Skeletal muscle satellite cell (primary cell): ENCODE data around the gene PARP6. TPM values are rescaled to one million over a fixed set of nuclear protein-coding genes. Genes with fewer than 3 reads are reported as not detected.

Source experiments
- H3K27me3 ChIP-seq: 2 replicates; pipeline ENCODE4 v1.7.0; 2013; ENCODE audit warnings: low read length; ENCODE audit not compliant: control insufficient read depth, insufficient read depth
- H3K36me3 ChIP-seq: 2 replicates; pipeline ENCODE4 v1.7.0; 2013; ENCODE audit warnings: mild to moderate bottlenecking, control low read depth, low read length; ENCODE audit not compliant: insufficient read depth
- H3K4me1 ChIP-seq: 2 replicates; pipeline ENCODE4 v1.7.0; 2013; ENCODE audit warnings: low read length; ENCODE audit not compliant: control insufficient read depth, insufficient read depth
- H3K4me2 ChIP-seq: 2 replicates; pipeline ENCODE4 v1.7.0; 2013; ENCODE audit warnings: mild to moderate bottlenecking, low read length
- H3K4me3 ChIP-seq: 2 replicates; pipeline ENCODE4 v1.7.0; 2013; ENCODE audit warnings: low read length
- H3K9ac ChIP-seq: 2 replicates; pipeline ENCODE4 v1.7.0; 2013; ENCODE audit warnings: mild to moderate bottlenecking, low read depth, low read length, moderate library complexity
- H3K9me3 ChIP-seq: replicated peaks from 2 replicates; pipeline ENCODE4 v1.7.0; 2013; ENCODE audit warnings: mild to moderate bottlenecking, control low read depth, low read length
- total RNA-seq: library from RNA; depleted of rRNA; stranded (reverse); fragments of >200 nt; gene quantifications from 2 replicates; pipeline ENCODE4 v1.2.3, GENCODE V29; 2012; rRNA removed

PARP6 gene, protein sequence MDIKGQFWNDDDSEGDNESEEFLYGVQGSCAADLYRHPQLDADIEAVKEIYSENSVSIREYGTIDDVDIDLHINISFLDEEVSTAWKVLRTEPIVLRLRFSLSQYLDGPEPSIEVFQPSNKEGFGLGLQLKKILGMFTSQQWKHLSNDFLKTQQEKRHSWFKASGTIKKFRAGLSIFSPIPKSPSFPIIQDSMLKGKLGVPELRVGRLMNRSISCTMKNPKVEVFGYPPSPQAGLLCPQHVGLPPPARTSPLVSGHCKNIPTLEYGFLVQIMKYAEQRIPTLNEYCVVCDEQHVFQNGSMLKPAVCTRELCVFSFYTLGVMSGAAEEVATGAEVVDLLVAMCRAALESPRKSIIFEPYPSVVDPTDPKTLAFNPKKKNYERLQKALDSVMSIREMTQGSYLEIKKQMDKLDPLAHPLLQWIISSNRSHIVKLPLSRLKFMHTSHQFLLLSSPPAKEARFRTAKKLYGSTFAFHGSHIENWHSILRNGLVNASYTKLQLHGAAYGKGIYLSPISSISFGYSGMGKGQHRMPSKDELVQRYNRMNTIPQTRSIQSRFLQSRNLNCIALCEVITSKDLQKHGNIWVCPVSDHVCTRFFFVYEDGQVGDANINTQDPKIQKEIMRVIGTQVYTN
- total RNA-seq: 10.4 and 14.2 TPM in 2 replicates

DNA sequence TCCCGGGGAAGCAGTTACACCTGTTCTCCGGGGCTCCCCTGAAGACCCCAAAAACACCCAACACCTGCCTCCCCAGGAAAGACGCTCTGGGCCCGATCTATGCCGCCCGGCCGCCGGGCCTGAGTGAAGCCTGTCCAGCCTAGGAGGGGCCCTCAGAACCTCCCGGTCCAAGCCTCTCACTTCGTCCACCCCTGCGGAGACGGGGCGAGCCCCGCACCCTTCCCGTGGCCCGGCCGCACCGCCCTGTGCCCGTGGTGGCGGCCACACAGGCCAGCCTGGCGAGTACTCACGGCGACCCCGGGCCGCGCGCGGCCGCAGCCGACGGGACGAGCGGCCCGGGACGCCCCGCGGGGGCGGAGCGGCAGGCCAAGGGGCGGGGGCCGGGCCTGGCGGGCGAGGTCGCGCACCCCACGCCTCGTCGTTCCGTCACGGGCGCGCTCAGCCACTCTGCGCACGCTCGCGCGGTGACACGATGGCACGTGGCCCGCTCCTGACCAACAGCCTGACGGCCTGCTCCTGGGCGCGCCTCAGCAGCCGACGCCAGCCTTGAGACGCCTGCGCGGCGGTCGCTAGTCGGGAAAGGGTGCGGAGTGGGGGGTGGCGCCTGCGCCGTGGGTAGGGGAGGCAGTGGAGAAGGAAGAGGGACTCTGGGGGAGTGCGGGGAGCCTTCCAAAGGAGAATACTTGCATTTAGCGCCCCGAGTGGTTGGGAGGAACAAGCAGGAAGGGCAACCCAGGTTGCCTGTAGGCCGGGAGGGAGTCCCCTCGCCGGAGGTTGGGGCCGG lies at the start of gene PARP6:
PARP6 (minus strand) TSS at position 342 of the 784 bp plus-strand sequence. CDS start 5,077 bp downstream, outside the sequence.
- peak within 1 kb of the TSS; percentile 87 for H3K4me3 ChIP-seq
- H3K4me1 ChIP-seq: peaks cover 28% of the 10 kb centered on the region
- H3K36me3 ChIP-seq: peaks cover 12% of the 10 kb centered on the region
- no peaks in the 10 kb centered on the region for H3K27me3 ChIP-seq
- H3K4me2 ChIP-seq: peak within 1 kb of the TSS; percentile 86
- H3K9me3 ChIP-seq: no peaks in the 10 kb centered on the region
- peak within 1 kb of the TSS; percentile 95 for H3K9ac ChIP-seq

- Histone ChIP-seq H3K36me3 (no peaks in the 10 kb centered on the region), H3K27me3 (peaks cover 14% of the 10 kb centered on the region), H3K9ac (peak within 1 kb of the TSS; percentile 49), H3K9me3 (no peaks in the 10 kb centered on the region), H3K4me1 (peaks cover 6% of the 10 kb centered on the region), H3K4me3 (peak within 1 kb of the TSS; percentile 76), H3K4me2 (peak within 1 kb of the TSS; percentile 99)
Observed at GRCh38 chr15:72319985-72320671, 47.8 kb upstream of the PARP6 start, which contains the start of gene CELF6. CELF6 (minus strand) TSS chr15:72320157; CDS start chr15:72319874, 283 bp downstream.

DNA sequence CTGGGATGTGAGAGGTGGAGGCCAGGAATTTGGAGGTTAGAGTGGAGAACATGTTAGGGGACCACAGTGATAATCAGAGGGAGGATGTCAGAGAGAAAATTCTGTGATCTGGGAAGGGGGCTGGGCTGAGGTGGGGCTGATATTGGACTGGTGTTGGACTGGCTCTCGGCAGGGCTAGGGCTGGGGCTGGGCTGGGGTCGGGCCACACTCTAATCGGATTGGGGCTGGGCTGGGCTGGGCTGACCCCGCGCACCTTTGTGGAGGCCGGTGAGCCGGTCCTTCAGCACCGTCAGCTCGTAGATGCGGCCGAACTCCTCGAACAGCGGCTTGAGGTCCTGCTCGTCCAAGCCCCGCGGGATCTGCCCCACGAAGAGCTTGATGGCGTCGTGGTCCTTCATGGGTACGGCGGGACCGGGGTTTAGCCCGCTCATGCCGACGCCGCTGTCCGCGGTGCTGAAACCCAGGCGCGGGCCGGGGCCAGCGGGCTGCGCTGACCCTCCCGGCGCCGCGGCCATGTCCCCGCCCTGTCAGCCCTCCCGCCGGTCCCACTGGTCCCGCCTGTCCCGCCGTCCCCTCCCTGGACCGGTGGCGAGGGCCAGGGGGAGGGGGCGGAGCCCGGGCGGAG lies 47.1 kb upstream of the PARP6 start:
- H3K4me3 ChIP-seq: peak overlapping the region; percentile 27
- peaks cover 14% of the 10 kb centered on the region for H3K27me3 ChIP-seq
- H3K36me3 ChIP-seq: no peaks in the 10 kb centered on the region
- peaks cover 6% of the 10 kb centered on the region for H3K4me1 ChIP-seq
- H3K4me2 ChIP-seq: peak overlapping the region; percentile 49
- no peaks in the 10 kb centered on the region for H3K9me3 ChIP-seq
- no peak overlapping the region for H3K9ac ChIP-seq

GRCh38 chr15:72318408-72318942 lies 46.1 kb upstream of the PARP6 start:
- Histone ChIP-seq H3K9ac (no peak overlapping the region), H3K27me3 (peaks cover 14% of the 10 kb centered on the region), H3K9me3 (no peaks in the 10 kb centered on the region), H3K36me3 (no peaks in the 10 kb centered on the region), H3K4me1 (peaks cover 6% of the 10 kb centered on the region), H3K4me2 (no peak overlapping the region), H3K4me3 (no peak overlapping the region)

DNA sequence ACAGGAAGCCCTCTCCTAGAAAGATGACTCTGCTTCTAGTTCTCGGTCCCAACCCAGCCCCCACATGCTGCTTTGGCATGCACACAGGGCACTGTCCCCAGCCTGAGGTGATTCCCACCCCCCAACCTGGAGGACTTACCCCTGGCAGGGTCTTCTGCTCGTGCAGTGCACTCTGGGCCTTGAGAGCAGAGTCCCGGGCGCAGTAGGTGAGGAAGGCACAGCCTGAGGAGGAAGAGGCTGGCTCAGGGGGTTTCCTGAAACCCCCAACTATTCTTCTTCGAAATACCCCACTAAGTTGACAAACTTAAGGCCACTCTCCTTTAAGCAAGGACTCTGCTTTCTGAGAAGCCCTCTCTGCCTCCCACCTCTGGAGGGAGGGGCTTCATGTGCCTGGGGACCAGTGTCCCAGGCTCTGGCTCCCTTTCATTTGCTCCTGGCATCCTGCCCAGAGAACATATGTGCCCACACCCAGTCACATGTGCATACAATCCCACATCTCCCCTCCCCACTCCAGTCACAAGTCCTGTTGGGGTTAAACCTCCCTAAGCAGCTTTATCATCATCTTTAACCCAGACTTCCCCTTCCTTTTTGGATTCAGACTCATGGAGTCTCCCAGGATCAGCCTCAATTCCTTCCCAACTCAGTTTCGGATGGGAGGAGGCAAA lies 43.5 kb upstream of the PARP6 start:
- no peak overlapping the region for H3K4me3 ChIP-seq
- H3K4me2 ChIP-seq: no peak overlapping the region
- H3K36me3 ChIP-seq: no peaks in the 10 kb centered on the region
- H3K27me3 ChIP-seq: peaks cover 20% of the 10 kb centered on the region
- no peak overlapping the region for H3K9ac ChIP-seq
- H3K9me3 ChIP-seq: no peaks in the 10 kb centered on the region
- H3K4me1 ChIP-seq: peaks cover 6% of the 10 kb centered on the region

GRCh38 chr15:72313881-72314280 lies 41.5 kb upstream of the PARP6 start:
- no peak overlapping the region for H3K4me2 ChIP-seq
- H3K4me1 ChIP-seq: no peaks in the 10 kb centered on the region
- H3K36me3 ChIP-seq: no peaks in the 10 kb centered on the region
- no peaks in the 10 kb centered on the region for H3K9me3 ChIP-seq
- no peak overlapping the region for H3K4me3 ChIP-seq
- peaks cover 18% of the 10 kb centered on the region for H3K27me3 ChIP-seq
- H3K9ac ChIP-seq: no peak overlapping the region

DNA sequence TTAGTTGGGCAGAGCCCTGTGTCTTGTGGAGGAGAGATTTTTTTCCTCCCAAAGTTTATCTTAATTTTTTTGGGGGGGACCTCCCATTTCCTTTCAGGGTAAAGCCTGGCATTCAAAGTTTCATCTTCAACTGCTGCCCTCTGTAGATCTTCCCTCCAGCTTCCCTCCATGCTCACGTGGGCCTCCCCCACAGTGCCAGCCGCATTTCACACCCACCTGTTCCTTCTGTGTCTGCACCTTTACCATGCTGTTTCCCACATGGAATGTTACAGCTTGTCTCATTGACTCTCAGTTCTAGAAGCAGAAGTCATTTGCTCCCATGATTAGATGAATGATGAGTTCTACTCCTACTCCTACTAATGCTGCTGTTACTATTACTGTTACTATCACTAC lies 41.1 kb upstream of the PARP6 start:
- H3K9ac ChIP-seq: no peak overlapping the region
- H3K4me3 ChIP-seq: no peak overlapping the region
- peaks cover 14% of the 10 kb centered on the region for H3K27me3 ChIP-seq
- H3K36me3 ChIP-seq: no peaks in the 10 kb centered on the region
- no peaks in the 10 kb centered on the region for H3K4me1 ChIP-seq
- no peak overlapping the region for H3K4me2 ChIP-seq
- no peaks in the 10 kb centered on the region for H3K9me3 ChIP-seq

- H3K9ac ChIP-seq: no peak overlapping the region
- no peaks in the 10 kb centered on the region for H3K4me1 ChIP-seq
- H3K9me3 ChIP-seq: no peaks in the 10 kb centered on the region
- peaks cover 12% of the 10 kb centered on the region for H3K27me3 ChIP-seq
- no peaks in the 10 kb centered on the region for H3K36me3 ChIP-seq
- H3K4me3 ChIP-seq: no peak overlapping the region
- no peak overlapping the region for H3K4me2 ChIP-seq
Observed at GRCh38 chr15:72312605-72313447, 40.5 kb upstream of the PARP6 start.

DNA sequence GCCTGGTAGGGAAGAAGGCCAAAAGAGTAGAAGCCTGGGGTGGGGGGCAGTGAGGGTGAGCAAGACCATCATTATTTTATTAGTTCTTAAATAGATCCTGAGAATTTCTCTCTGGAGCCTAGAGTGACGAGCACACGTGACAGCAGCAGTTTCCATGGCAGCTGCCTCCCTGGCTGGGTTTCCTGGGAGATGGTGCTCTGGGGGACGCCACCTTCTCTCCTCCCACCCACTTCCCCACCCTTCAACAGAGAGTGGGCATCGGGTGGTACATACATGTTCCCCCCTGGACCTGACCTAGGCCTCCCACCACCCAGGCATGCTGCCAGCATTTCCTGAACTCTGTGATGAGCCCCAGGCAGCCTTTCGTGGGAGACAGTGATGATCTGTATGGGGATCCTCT lies 34.7 kb upstream of the PARP6 start:
- H3K9me3 ChIP-seq: no peaks in the 10 kb centered on the region
- H3K4me2 ChIP-seq: no peak overlapping the region
- no peak overlapping the region for H3K9ac ChIP-seq
- H3K4me1 ChIP-seq: peaks cover 11% of the 10 kb centered on the region
- peaks cover 15% of the 10 kb centered on the region for H3K27me3 ChIP-seq
- H3K36me3 ChIP-seq: no peaks in the 10 kb centered on the region
- no peak overlapping the region for H3K4me3 ChIP-seq
